Measurements from ENCODE around the gene ZC3H14. TPM values are rescaled to one million over a fixed set of nuclear protein-coding genes. Genes with fewer than 3 reads are reported as not detected.

Gene ZC3H14
- total RNA-seq, 2 donors from 2014 or later: 59.2 to 59.8 TPM

DNA sequence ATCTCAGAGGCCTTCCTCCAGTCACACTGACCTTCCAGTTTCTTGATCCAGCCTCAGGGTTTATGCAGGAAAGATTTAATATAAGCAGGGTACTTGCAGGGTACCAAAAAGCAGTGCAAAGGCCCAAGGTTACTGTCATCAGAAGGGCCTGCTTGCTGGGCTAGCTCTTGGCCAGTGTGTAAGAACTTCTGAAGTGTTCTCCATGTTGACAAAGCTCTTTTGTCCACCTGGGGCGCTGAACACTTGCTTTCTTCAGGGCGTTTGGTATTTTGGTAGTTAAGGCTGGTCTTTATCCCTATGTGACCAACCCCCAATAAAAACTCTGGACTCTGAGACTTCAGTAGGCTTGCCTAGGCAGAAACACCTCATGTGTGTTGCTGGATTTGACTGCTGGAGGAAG is 69.7 kb downstream of the ZC3H14 start:
- no peak for DNase-seq
- ATAC-seq: no peak
- intact Hi-C loops (cut with DNase I, micrococcal nuclease): no loop called here

DNA sequence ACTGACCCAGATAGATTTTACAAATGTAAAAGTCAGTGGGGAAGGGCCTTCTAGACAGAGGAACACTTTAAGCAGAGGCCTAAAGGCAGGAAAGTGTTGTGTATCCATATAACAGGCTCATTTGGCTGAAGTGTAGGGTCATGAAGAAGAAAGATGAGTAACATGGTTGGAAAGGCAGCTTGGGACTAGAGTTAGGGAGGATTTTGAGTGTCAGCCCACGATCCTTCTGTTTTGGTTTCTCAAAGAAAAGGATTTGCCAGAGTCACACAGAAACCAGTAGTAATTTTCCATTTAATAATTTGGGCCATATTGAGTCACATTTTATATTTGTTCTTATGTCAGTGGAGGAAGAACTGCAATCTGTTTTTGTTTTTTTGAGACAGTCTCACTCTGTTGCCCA is 76.4 kb downstream of the ZC3H14 start:
- ATAC-seq (no peak), DNase-seq (no peak)
- intact Hi-C loops (cut with DNase I, micrococcal nuclease): no loop called here

- ATAC-seq (no peak), DNase-seq (no peak)
- intact Hi-C loops (cut with DNase I, micrococcal nuclease): loop anchor here in 1 of 2 donors (10.0 kb wide), 1 partner anchor 215 kb away; no protein-coding TSS in a partner anchor
Observed at GRCh38 chr14:88660056-88660455, 97.2 kb downstream of the ZC3H14 start.

DNA sequence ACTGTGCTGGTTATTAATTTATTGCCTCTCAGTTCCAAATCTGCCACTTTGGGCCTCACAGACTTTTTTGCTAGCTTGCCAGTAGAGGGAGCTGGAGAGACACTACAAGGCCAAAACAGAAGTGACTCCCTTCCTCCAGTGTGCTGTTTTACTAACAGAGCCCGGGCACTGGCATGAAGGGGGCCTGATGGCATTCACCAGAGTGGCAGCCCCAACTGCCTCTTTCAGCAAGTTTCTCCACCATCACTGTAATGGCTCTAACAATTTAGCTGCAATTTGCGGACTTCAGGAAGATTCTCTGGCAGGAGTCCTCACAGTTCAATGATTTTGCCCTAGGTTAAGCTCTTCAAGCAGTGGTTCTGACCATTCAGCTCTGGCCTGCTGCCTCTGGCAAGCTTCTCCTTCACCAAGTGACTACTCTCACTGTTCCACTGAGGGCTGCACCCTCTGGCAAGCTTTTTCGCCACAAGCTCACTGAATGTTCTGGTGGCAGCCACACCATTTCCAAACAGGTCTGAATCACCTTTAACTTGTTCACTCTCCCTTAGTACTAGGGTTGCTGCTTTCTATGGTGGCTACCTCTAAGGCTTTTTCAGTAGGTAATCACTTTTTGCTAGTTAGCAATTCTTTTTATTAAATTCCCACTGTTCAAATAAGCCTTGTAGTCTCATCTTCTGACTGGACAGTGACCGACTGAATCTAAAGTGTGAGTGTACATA is 104.9 kb downstream of the ZC3H14 start:
- peak; percentile 33 to 35 for DNase-seq
- intact Hi-C loops (cut with DNase I, micrococcal nuclease): loop anchor here in 1 of 2 donors (10.0 kb wide), 1 partner anchor 207 kb away; no protein-coding TSS in a partner anchor
- ATAC-seq: peak; percentile 92

DNA sequence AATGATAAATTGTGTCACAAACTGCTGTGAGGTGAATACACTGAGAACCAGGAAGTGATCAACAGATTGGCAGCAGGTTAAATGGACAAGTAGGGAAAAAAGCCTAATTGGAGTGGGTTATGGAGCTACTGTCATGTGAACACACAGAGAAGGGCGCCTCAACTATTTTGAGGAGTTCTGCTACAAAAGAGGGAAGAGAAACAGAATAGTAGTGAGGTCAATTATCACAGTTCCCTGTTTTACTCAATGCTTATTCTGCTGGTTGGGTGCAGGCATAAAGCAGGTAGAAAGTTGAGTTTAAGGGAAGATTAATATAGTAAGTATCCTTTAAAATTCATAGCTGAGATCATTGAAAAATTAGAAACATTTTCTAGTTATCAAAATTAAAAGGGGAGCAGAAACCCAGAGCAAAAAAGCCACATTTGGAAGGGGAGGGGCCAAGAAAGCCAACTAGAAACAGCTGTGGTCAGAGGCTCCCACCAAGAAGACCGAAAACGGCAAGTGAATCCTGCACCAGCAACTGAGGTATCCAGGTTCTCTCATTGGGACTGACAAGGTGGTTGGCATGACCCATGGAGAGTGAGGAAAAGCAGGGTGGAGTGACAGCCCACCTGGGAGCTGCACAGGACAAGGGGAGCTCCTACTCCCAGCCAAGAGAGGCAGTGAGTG is 105.7 kb downstream of the ZC3H14 start:
- ATAC-seq (no peak), DNase-seq (no peak)
- intact Hi-C loops (cut with DNase I, micrococcal nuclease): loop anchor here in 1 of 2 donors (10.0 kb wide), 1 partner anchor 206 kb away; no protein-coding TSS in a partner anchor

- ATAC-seq (no peak), DNase-seq (no peak)
- intact Hi-C loops (cut with DNase I, micrococcal nuclease): loop anchor here in 1 of 2 donors (10.0 kb wide), 1 partner anchor 205 kb away; no protein-coding TSS in a partner anchor
Observed at GRCh38 chr14:88669346-88669745, 106.5 kb downstream of the ZC3H14 start.

Other genes starting within 250 kb of the ZC3H14 start
- 1 to 10 TPM; 2.4 to 5.4 TPM for gene KCNK10, start 239.8 kb upstream of the ZC3H14 start, total RNA-seq
- 1 to 10 TPM; 4.6 to 7.6 TPM for gene SPATA7, start 177.4 kb upstream of the ZC3H14 start, total RNA-seq
- 10 to 100 TPM; 31.8 to 36.8 TPM for gene PTPN21, start 8.0 kb upstream of the ZC3H14 start, total RNA-seq
- gene EML5, start 229.9 kb downstream of the ZC3H14 start, total RNA-seq: under 1 TPM; 0.64 to 0.79 TPM

Data from left colon (tissue), 2 donors.